ENCODE measurements around the gene PLSCR2.
"Not testable (repeated sequence)": the region's sequence is repeated elsewhere in the genome, so short reads cannot be mapped to it uniquely, and the experiment has no call there.

Gene PLSCR2

GRCh38 chr3:146469150-146470017, at the start of gene PLSCR2:
Gene PLSCR2 (minus strand): TSS chr3:146469561. CDS start chr3:146459904, 9,657 bp downstream.
- no peak for DNase-seq (ENCODE audit: low read depth)

- DNase-seq (ENCODE audit: low read depth) = no peak
Observed at GRCh38 chr3:146517684-146518435, 48.5 kb upstream of the PLSCR2 start.

- no peak for DNase-seq (ENCODE audit: low read depth)
Observed at GRCh38 chr3:146513386-146514051, 44.2 kb upstream of the PLSCR2 start.

- no peak for DNase-seq (ENCODE audit: low read depth)
Observed at GRCh38 chr3:146511402-146512134, 42.2 kb upstream of the PLSCR2 start.

- DNase-seq (ENCODE audit: low read depth) = no peak
Observed at GRCh38 chr3:146507331-146508120, 38.2 kb upstream of the PLSCR2 start.

GRCh38 chr3:146505516-146505915, 36.2 kb upstream of the PLSCR2 start:
- no peak for DNase-seq (ENCODE audit: low read depth)

GRCh38 chr3:146504498-146505197, 35.3 kb upstream of the PLSCR2 start:
- DNase-seq (ENCODE audit: low read depth) = no peak

- DNase-seq (ENCODE audit: low read depth) = peak; percentile 67
Observed at GRCh38 chr3:146503461-146504202, 34.3 kb upstream of the PLSCR2 start.

GRCh38 chr3:146502887-146503460, 33.6 kb upstream of the PLSCR2 start:
- no peak for DNase-seq (ENCODE audit: low read depth)

GRCh38 chr3:146501752-146502151, 32.4 kb upstream of the PLSCR2 start:
- DNase-seq (ENCODE audit: low read depth) = no peak

- DNase-seq (ENCODE audit: low read depth) = no peak
Observed at GRCh38 chr3:146499701-146500100, 30.3 kb upstream of the PLSCR2 start.

GRCh38 chr3:146498002-146498736, 28.8 kb upstream of the PLSCR2 start:
- no peak for DNase-seq (ENCODE audit: low read depth)

- not testable (repeated sequence) for DNase-seq (ENCODE audit: low read depth)
Observed at GRCh38 chr3:146497145-146497843, 27.9 kb upstream of the PLSCR2 start.

GRCh38 chr3:146496726-146497125, 27.4 kb upstream of the PLSCR2 start:
- DNase-seq (ENCODE audit: low read depth) = no peak

- DNase-seq (ENCODE audit: low read depth) = no peak
Observed at GRCh38 chr3:146496251-146496650, 26.9 kb upstream of the PLSCR2 start.

- DNase-seq (ENCODE audit: low read depth) = no peak
Observed at GRCh38 chr3:146493761-146494160, 24.4 kb upstream of the PLSCR2 start.

- no peak for DNase-seq (ENCODE audit: low read depth)
Observed at GRCh38 chr3:146493221-146493620, 23.9 kb upstream of the PLSCR2 start.

- no peak for DNase-seq (ENCODE audit: low read depth)
Observed at GRCh38 chr3:146491303-146491702, 21.9 kb upstream of the PLSCR2 start.

Measured in GM04503 (cell line).